ENCODE data around the gene SPATA3.

- TF ChIP-seq CTCF (conservative IDR thresholded peaks at IDR 0.05; ENCODE audit: low read depth, low read length) (no peak), EZH2 (IDR thresholded peaks at IDR 0.05; ENCODE audit: low read length, unreplicated experiment) (no peak), EZH2phosphoT487 (IDR thresholded peaks at IDR 0.05; ENCODE audit: borderline replicate concordance, low read length) (no peak)
Measured at GRCh38 chr2:230968921-230969658, 26.8 kb upstream of the SPATA3 start.

Measured in PC-3 (cell line).